ENCODE measurements around the gene KCTD13. TPM values are rescaled to one million over a fixed set of nuclear protein-coding genes. Genes with fewer than 3 reads are reported as not detected.
"Not testable (repeated sequence)": the region's sequence is repeated elsewhere in the genome, so short reads cannot be mapped to it uniquely, and the experiment has no call there.

Gene KCTD13
- total RNA-seq, 1 donor from 2014 or later = 3.9 TPM

- DNase-seq (ENCODE audit: low read depth in 2 of 2) = peak in 1 of 2 donors; percentile 59
Observed at GRCh38 chr16:29943846-29944799, 18.1 kb upstream of the KCTD13 start.

- no peak for DNase-seq (ENCODE audit: low read depth in 2 of 2)
Observed at GRCh38 chr16:29940656-29941055, 14.6 kb upstream of the KCTD13 start.

GRCh38 chr16:29931750-29932149 lies 5.7 kb upstream of the KCTD13 start:
- DNase-seq (ENCODE audit: low read depth in 2 of 2) = not testable (repeated sequence)

GRCh38 chr16:29927070-29927905 lies 1.3 kb upstream of the KCTD13 start:
- no peak for DNase-seq (ENCODE audit: low read depth in 2 of 2)

- no peak for DNase-seq (ENCODE audit: low read depth in 2 of 2)
Observed at GRCh38 chr16:29926711-29927052, 656 bp upstream of the KCTD13 start.

GRCh38 chr16:29925105-29925756 lies 795 bp downstream of the KCTD13 start:
- peak in 1 of 2 donors; percentile 15 for DNase-seq (ENCODE audit: low read depth in 2 of 2)

GRCh38 chr16:29922986-29923501 lies 3.0 kb downstream of the KCTD13 start:
- no peak for DNase-seq (ENCODE audit: low read depth in 2 of 2)

- no peak for DNase-seq (ENCODE audit: low read depth in 2 of 2)
Observed at GRCh38 chr16:29922326-29922725, 3.7 kb downstream of the KCTD13 start.

GRCh38 chr16:29921034-29921385 lies 5.0 kb downstream of the KCTD13 start:
- no peak for DNase-seq (ENCODE audit: low read depth in 2 of 2)

GRCh38 chr16:29920288-29921033 lies 5.6 kb downstream of the KCTD13 start:
- DNase-seq (ENCODE audit: low read depth in 2 of 2) = no peak

GRCh38 chr16:29916979-29917378 lies 9.0 kb downstream of the KCTD13 start:
- no peak for DNase-seq (ENCODE audit: low read depth in 2 of 2)

GRCh38 chr16:29915590-29916247 lies 10.3 kb downstream of the KCTD13 start:
- peak in 1 of 2 donors; percentile 61 for DNase-seq (ENCODE audit: low read depth in 2 of 2)

GRCh38 chr16:29913514-29913913 lies 12.5 kb downstream of the KCTD13 start:
- DNase-seq (ENCODE audit: low read depth in 2 of 2) = no peak

- DNase-seq (ENCODE audit: low read depth in 2 of 2) = no peak
Observed at GRCh38 chr16:29912087-29912486, 13.9 kb downstream of the KCTD13 start.

- no peak for DNase-seq (ENCODE audit: low read depth in 2 of 2)
Observed at GRCh38 chr16:29911676-29912010, 14.4 kb downstream of the KCTD13 start.

GRCh38 chr16:29910819-29911675 lies 15.0 kb downstream of the KCTD13 start:
- DNase-seq (ENCODE audit: low read depth in 2 of 2) = no peak

GRCh38 chr16:29909851-29910250 lies 16.2 kb downstream of the KCTD13 start:
- DNase-seq (ENCODE audit: low read depth in 2 of 2) = not testable (repeated sequence)

- no peak for DNase-seq (ENCODE audit: low read depth in 2 of 2)
Observed at GRCh38 chr16:29909391-29909790, 16.6 kb downstream of the KCTD13 start.

GRCh38 chr16:29908719-29909220 lies 17.3 kb downstream of the KCTD13 start:
- no peak for DNase-seq (ENCODE audit: low read depth in 2 of 2)

Data from dermis microvascular lymphatic vessel endothelial cell (primary cell).